GM23338 (cell line): ENCODE data around the gene CD59. TPM values are rescaled to one million over a fixed set of nuclear protein-coding genes. Genes with fewer than 3 reads are reported as not detected.

ENCODE experiments used
- ATAC-seq: fragments of 200-7000 bp; cut with Tn5 transposase; 3 replicates; pipeline ENCODE4 v1.9.1; 2020
- DNase-seq: peaks from one replicate; pipeline ENCODE4 v3.0.0-alpha.2; 2015; ENCODE audit warnings: low spot score
- H2AFZ ChIP-seq: fragments of 200-600 bp; sonication (generic); 2 replicates; pipeline ENCODE4 v1.8.0; 2016; ENCODE audit warnings: antibody characterized with exemption, mild to moderate bottlenecking, moderate library complexity
- H3F3A ChIP-seq: fragments of 200-600 bp; sonication (generic); replicated peaks from 2 replicates; pipeline ENCODE4 v1.8.0; 2017; ENCODE audit warnings: antibody characterized with exemption, mixed run types, low read depth
- H3K27ac ChIP-seq: fragments of 200-600 bp; sonication (generic); 2 replicates; pipeline ENCODE4 v1.6.1; 2016; ENCODE audit warnings: low read depth
- H3K27me3 ChIP-seq: fragments of 200-600 bp; sonication (generic); 2 replicates; pipeline ENCODE4 v1.8.0; 2016; ENCODE audit warnings: mild to moderate bottlenecking, mixed run types, moderate library complexity; ENCODE audit not compliant: insufficient read depth
- H3K36me3 ChIP-seq: fragments of 200-600 bp; sonication (generic); 2 replicates; pipeline ENCODE4 v1.8.0; 2016; ENCODE audit warnings: mild to moderate bottlenecking; ENCODE audit not compliant: insufficient read depth
- H3K4me1 ChIP-seq: fragments of 200-600 bp; sonication (generic); 2 replicates; pipeline ENCODE4 v1.8.0; 2016; ENCODE audit warnings: mild to moderate bottlenecking, moderate library complexity; ENCODE audit not compliant: insufficient read depth
- H3K4me2 ChIP-seq: fragments of 200-600 bp; sonication (generic); 2 replicates; pipeline ENCODE4 v1.7.1; 2017; ENCODE audit warnings: mixed run types
- H3K4me3 ChIP-seq: fragments of 200-600 bp; sonication (generic); 2 replicates; pipeline ENCODE4 v1.6.1; 2016; ENCODE audit warnings: mixed run types
- H3K79me2 ChIP-seq: fragments of 200-600 bp; sonication (generic); replicated peaks from 2 replicates; pipeline ENCODE4 v1.8.0; 2017; ENCODE audit warnings: mild to moderate bottlenecking; ENCODE audit not compliant: insufficient read depth
- H3K9me2 ChIP-seq: fragments of 200-600 bp; sonication (generic); 2 replicates; pipeline ENCODE4 v1.8.0; 2017; ENCODE audit not compliant: insufficient read depth
- H4K20me1 ChIP-seq: fragments of 200-600 bp; sonication (generic); replicated peaks from 2 replicates; pipeline ENCODE4 v1.8.0; 2017; ENCODE audit warnings: mild to moderate bottlenecking; ENCODE audit not compliant: insufficient read depth
- H3K27ac Mint-ChIP-seq: 2 replicates; pipeline ENCODE4 v1.8.0; 2020; ENCODE audit warnings: inconsistent platforms, mild to moderate bottlenecking, moderate library complexity, mixed read lengths
- H3K27me3 Mint-ChIP-seq: 3 replicates; pipeline ENCODE4 v1.8.0; 2022; ENCODE audit warnings: low read depth, mild to moderate bottlenecking, moderate library complexity, mixed read lengths, inconsistent platforms; ENCODE audit not compliant: insufficient read depth, poor library complexity
- H3K36me3 Mint-ChIP-seq: 3 replicates; pipeline ENCODE4 v1.8.0; 2021; ENCODE audit warnings: low read depth, mild to moderate bottlenecking, inconsistent platforms, moderate library complexity, mixed read lengths
- H3K4me1 Mint-ChIP-seq: 3 replicates; pipeline ENCODE4 v1.8.0; 2020; ENCODE audit warnings: mild to moderate bottlenecking, inconsistent platforms, mixed read lengths
- H3K4me3 Mint-ChIP-seq: 3 replicates; pipeline ENCODE4 v1.8.0; 2021; ENCODE audit warnings: moderate library complexity, mild to moderate bottlenecking, inconsistent platforms, mixed read lengths
- H3K9me3 Mint-ChIP-seq: 3 replicates; pipeline ENCODE4 v1.8.0; 2020; ENCODE audit warnings: moderate library complexity, mild to moderate bottlenecking, inconsistent platforms, mixed read lengths
- polyA plus RNA-seq: library from polyadenylated mRNA; unstranded; fragments of >200 nt; fragmentation: Nextera tagmentation; extraction: Ambion mirVana; gene quantifications from 2 replicates; pipeline ENCODE4 v1.2.1, GENCODE V29; 2016
- total RNA-seq: library from RNA; depleted of rRNA; stranded (reverse); fragments of >200 nt; shearing (Covaris generic); gene quantifications from 2 replicates; pipeline ENCODE4 v1.2.3, GENCODE V29; 2014
- TF ChIP-seq, protein P1 (sequence below): fragments of 250-450 bp; sonication (Bioruptor Pico); IDR thresholded peaks from 2 replicates; pipeline ENCODE4 v1.5.0; 2020; ENCODE audit warnings: mild to moderate bottlenecking, moderate library complexity
- TF ChIP-seq, protein P2 (sequence below), 2 experiments: fragments of 200-600 bp in 1 of 2; sonication (generic) in 1 of 2; conservative IDR thresholded peaks; 2 replicates each; pipeline versions ENCODE4 v1.5.1 to v1.6.1; 2016 to 2017; ENCODE audit warnings: antibody characterized with exemption in 2 of 2, low read depth in 2 of 2, mild to moderate bottlenecking in 2 of 2, moderate library complexity in 1 of 2

The CD59 gene
- total and polyA plus RNA-seq, 2 experiments from 2014 or later, result 41.5 to 86.6 TPM

DNA sequence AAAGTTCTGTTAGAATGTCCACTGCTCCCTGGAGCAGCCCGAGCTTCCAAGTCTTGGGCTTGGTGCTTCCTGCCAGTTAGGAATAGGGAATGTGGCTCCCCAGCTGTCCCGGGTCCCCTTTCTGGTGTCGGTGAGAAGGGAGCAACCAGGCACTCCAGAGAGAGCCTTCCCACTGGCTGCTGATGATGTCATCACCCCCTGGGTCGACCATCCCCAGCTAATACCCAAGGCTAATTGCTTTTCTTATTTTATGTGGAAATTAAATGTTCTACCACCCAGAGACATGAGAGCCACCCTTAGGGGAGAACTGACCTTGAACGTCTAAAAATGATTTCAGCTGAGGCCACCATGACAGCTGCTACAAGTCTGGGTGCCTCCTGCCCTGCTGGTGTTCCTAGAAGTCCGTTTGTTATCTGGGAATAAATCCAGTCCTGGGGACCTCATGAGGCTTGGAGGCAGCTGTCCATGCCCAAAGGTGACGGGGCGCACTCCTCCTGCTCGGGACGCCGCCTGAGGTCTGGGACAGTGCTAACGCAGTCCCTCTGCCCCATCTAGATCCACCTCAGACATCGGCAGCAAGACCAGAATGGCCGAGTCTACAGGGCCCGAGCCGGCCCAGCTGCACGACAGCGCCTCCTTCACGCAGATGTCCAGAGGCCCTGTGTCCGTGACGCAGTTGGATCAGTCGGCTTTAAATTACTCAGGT is 77.9 kb downstream of the CD59 start:
- H3K4me1 ChIP-seq, result peaks cover 11% of the 10 kb centered on the region
- H3K27me3 ChIP-seq, result no peaks in the 10 kb centered on the region
- H3K9me2 ChIP-seq, result peaks cover 4% of the 10 kb centered on the region; the same call in 1 of the 2 replicates
- TF ChIP-seq, protein P1, sequence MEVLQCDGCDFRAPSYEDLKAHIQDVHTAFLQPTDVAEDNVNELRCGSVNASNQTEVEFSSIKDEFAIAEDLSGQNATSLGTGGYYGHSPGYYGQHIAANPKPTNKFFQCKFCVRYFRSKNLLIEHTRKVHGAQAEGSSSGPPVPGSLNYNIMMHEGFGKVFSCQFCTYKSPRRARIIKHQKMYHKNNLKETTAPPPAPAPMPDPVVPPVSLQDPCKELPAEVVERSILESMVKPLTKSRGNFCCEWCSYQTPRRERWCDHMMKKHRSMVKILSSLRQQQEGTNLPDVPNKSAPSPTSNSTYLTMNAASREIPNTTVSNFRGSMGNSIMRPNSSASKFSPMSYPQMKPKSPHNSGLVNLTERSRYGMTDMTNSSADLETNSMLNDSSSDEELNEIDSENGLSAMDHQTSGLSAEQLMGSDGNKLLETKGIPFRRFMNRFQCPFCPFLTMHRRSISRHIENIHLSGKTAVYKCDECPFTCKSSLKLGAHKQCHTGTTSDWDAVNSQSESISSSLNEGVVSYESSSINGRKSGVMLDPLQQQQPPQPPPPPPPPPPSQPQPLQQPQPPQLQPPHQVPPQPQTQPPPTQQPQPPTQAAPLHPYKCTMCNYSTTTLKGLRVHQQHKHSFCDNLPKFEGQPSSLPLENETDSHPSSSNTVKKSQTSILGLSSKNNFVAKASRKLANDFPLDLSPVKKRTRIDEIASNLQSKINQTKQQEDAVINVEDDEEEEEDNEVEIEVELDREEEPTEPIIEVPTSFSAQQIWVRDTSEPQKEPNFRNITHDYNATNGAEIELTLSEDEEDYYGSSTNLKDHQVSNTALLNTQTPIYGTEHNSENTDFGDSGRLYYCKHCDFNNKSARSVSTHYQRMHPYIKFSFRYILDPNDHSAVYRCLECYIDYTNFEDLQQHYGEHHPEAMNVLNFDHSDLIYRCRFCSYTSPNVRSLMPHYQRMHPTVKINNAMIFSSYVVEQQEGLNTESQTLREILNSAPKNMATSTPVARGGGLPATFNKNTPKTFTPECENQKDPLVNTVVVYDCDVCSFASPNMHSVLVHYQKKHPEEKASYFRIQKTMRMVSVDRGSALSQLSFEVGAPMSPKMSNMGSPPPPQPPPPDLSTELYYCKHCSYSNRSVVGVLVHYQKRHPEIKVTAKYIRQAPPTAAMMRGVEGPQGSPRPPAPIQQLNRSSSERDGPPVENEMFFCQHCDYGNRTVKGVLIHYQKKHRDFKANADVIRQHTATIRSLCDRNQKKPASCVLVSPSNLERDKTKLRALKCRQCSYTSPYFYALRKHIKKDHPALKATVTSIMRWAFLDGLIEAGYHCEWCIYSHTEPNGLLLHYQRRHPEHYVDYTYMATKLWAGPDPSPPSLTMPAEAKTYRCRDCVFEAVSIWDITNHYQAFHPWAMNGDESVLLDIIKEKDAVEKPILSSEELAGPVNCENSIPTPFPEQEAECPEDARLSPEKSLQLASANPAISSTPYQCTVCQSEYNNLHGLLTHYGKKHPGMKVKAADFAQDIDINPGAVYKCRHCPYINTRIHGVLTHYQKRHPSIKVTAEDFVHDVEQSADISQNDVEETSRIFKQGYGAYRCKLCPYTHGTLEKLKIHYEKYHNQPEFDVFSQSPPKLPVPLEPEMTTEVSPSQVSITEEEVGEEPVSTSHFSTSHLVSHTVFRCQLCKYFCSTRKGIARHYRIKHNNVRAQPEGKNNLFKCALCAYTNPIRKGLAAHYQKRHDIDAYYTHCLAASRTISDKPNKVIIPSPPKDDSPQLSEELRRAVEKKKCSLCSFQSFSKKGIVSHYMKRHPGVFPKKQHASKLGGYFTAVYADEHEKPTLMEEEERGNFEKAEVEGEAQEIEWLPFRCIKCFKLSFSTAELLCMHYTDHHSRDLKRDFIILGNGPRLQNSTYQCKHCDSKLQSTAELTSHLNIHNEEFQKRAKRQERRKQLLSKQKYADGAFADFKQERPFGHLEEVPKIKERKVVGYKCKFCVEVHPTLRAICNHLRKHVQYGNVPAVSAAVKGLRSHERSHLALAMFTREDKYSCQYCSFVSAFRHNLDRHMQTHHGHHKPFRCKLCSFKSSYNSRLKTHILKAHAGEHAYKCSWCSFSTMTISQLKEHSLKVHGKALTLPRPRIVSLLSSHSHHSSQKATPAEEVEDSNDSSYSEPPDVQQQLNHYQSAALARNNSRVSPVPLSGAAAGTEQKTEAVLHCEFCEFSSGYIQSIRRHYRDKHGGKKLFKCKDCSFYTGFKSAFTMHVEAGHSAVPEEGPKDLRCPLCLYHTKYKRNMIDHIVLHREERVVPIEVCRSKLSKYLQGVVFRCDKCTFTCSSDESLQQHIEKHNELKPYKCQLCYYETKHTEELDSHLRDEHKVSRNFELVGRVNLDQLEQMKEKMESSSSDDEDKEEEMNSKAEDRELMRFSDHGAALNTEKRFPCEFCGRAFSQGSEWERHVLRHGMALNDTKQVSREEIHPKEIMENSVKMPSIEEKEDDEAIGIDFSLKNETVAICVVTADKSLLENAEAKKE (CRISPR knock-in tag), result no peak
- TF ChIP-seq, protein P2, sequence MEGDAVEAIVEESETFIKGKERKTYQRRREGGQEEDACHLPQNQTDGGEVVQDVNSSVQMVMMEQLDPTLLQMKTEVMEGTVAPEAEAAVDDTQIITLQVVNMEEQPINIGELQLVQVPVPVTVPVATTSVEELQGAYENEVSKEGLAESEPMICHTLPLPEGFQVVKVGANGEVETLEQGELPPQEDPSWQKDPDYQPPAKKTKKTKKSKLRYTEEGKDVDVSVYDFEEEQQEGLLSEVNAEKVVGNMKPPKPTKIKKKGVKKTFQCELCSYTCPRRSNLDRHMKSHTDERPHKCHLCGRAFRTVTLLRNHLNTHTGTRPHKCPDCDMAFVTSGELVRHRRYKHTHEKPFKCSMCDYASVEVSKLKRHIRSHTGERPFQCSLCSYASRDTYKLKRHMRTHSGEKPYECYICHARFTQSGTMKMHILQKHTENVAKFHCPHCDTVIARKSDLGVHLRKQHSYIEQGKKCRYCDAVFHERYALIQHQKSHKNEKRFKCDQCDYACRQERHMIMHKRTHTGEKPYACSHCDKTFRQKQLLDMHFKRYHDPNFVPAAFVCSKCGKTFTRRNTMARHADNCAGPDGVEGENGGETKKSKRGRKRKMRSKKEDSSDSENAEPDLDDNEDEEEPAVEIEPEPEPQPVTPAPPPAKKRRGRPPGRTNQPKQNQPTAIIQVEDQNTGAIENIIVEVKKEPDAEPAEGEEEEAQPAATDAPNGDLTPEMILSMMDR (conservative IDR thresholded peaks at IDR 0.05; ENCODE audit: low read depth in 2 of 2), result peak; percentile 12 to 53; a peak in 2 of 4 replicates
- no peaks in the 10 kb centered on the region; the same call in 1 of the 2 replicates for H4K20me1 ChIP-seq
- H3K4me3 Mint-ChIP-seq, result no peak overlapping the region
- H3K4me1 Mint-ChIP-seq, result peaks cover 11% of the 10 kb centered on the region
- ATAC-seq (peak; percentile 80), DNase-seq (peak; percentile 24)
- H2AFZ ChIP-seq, result no peak overlapping the region; the same call in 1 of the 2 replicates
- no peaks in the 10 kb centered on the region for H3K36me3 Mint-ChIP-seq
- H3K79me2 ChIP-seq, result no peaks in the 10 kb centered on the region
- no peak overlapping the region for H3K27ac Mint-ChIP-seq
- H3K4me3 ChIP-seq, result no peak overlapping the region
- H3K27me3 Mint-ChIP-seq, result peaks cover 4% of the 10 kb centered on the region
- H3K27ac ChIP-seq, result no peak overlapping the region
- H3K9me3 Mint-ChIP-seq, result no peaks in the 10 kb centered on the region
- no peak overlapping the region for H3K4me2 ChIP-seq
- no peaks in the 10 kb centered on the region for H3F3A ChIP-seq
- H3K36me3 ChIP-seq, result no peaks in the 10 kb centered on the region
